Measurements from ENCODE around the gene PIK3C2B.

GRCh38 chr1:204451352-204452124 is 43.1 kb downstream of the PIK3C2B start:
- TF ChIP-seq SP1 (IDR thresholded peaks at IDR 0.05) = no peak
- no peak for TF ChIP-seq FOXM1 (IDR thresholded peaks at IDR 0.05; ENCODE audit: borderline replicate concordance)
- TF ChIP-seq TARDBP (IDR thresholded peaks at IDR 0.05) = no peak
- TF ChIP-seq ELF4 (IDR thresholded peaks at IDR 0.05) = no peak
- no peak for TF ChIP-seq FOXA1 (IDR thresholded peaks at IDR 0.05)
- no peak for TF ChIP-seq CTBP1 (IDR thresholded peaks at IDR 0.05; ENCODE audit: borderline replicate concordance)
- no peak for TF ChIP-seq FOXK2 (IDR thresholded peaks at IDR 0.05)
- no peak for TF ChIP-seq NFRKB (IDR thresholded peaks at IDR 0.05)
